SHP77 (cell line): ENCODE results near the gene ARID3A.

Source experiments
- DNase-seq, 2 experiments: peaks; one replicate each; lab custom pipeline; 2025; lab: John Stamatoyannopoulos, UW

ARID3A gene

DNA sequence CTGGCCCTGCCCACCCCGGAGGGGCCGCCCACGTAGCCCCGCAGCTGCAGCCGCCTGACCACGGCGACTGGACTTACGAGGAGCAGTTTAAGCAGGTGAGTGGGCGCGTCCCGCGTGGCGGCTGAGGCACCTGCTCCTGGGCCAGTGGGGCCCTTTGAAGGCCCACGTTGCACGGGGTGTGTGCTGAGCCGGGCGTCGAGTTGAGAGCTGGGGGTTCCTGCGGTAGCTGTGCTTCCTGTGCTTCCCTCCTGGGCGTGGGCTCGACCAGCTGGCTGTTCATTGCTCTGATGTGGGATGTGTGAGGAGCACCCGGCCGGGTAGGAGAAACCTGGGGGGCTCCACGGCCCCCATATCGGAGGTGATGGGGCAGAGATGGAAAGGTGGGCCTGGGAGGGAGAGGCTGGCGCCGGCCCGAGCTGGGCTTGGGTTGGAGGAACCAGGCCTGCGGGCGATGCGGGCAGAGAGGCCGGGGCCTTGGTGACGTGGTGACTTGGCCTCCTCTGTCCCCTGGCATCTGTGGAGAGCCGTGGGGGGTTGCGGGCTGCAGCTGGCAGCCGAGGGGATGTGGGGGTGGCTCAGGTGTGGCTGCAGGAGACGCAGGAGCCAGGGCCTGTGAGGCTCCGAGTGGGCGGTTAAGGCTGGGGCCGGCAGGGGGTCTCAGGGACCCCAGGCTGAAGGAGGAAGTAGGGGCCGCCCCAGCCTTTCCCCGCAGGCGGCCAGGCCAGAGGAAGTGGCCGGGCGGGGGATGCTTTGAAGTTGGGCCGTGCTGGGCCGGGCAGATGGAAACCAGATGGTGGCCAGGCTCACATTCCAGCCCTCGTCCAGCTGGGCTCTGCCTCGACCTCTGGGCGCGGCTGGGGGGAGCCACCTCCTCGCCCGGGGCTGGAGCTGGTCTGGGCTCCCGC is 7.1 kb downstream of the ARID3A start:
- DNase-seq = no peak

DNA sequence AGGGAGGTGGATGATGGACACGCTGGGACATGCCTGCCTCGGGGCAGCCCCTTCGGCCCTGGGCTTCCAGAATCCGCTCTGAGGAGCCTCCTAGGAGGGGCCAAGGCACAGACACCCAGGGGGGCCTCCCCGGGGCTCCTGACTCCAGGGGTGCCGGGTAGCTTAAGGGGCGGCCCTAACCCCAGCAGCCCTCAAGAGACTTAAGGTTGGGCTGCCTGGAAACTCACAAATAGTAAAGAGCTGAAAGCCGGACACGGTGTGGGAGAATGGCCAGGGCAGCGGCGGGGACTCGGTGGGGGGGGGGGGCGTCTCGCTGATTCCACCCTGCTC is 7.7 kb downstream of the ARID3A start:
- DNase-seq = no peak

DNA sequence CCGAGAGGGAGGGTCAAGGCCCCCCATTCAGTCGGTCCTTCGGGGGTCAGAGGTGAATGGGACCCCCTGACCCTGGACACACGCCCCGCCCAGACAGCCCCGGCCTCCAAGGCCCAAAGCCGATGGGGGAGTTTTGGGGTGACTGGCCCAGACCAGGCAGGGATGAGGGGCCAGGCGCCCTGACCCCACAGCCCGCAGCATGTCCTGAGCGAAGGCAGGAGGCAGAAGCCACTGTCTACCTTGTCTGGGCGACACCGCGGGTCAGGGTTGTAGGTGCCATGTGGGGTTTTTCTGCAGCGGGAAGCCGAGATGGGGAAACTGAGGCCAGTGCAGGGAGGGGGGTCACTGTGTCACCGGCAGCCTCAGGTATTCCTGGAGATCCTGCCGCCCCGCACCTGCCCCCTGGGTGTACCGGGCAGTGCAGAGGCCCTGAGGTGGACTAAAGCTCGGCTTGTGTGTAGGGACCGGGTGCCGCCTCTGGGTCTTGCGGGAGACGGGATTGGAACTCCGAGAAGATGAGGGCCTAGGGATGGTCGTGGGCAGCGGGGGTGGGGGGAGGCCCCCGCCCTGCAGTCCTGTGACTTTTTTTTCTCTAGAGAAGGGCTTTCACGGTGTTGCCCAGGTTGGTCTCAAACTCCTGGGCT is 8.5 kb downstream of the ARID3A start:
- DNase-seq = peak in 1 of 2 experiments; percentile 38

DNA sequence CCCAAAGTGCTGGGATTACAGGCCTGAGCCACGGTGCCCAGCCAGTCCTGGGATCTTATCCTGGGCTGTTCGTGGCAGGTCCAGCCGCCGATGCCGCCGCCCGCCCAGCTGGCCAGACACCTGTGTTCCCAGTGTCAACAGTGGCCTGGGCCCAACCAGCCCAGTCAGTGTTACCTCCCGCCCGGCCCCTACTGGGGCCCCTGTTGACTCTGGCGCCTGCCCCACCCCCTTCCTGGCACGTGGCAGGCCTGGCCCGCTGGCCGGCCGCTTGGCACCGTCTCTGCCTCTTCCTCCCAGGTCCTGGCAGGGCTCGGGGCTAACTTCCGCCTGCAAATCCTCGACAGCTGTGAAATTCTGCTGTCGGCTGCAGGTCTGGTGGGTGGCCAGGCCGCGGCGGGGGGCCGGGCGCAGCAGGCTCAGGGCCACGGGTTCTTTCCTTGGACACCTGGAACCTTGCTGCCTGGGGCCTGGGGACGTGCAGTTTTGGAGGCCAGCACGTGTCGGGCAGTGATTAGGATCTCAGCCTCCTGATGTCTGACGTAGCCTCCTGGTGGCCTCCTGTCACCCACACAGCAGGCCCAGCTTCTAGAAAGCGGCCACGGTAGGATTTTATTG is 9.1 kb downstream of the ARID3A start:
- DNase-seq = peak; percentile 84 to 91

DNA sequence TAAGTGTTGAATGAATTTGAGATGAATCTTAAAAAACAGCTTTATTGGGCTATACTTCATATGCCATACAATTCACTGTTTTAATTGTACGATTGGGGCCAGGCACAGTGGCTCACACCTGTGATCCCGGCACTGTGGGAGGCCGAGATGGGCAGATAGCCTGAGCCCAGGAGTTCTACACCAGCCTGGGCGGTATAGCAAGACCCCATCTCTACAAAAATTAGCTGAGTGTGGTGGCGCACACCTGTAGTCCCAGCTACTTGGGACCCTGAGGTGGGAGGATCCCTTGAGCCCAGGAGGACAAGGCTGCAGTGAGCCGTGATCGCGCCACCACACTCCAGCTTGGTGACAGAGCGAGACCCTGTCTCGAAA is 10.3 kb downstream of the ARID3A start:
- no peak for DNase-seq

DNA sequence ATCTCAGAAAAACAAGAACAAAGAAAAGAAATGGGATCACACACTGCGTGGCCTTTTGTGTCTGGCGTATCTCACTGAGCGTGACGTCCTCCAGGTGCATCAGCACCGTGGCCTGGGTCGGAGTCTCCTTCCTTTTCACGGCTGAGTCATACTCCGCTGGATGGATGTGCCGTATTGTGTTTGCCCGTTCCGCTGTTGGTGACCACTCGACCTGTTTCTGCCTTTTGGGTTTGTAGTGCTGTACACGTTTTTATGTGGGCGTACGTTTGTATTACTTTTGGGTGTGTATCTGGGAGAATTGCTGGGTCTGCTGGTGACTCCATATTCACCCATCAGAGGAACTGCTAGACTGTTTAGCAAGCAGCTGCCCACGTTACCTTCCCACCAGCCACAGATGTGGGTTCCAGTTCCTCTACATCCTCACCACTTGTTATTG is 11.4 kb downstream of the ARID3A start:
- no peak for DNase-seq

DNA sequence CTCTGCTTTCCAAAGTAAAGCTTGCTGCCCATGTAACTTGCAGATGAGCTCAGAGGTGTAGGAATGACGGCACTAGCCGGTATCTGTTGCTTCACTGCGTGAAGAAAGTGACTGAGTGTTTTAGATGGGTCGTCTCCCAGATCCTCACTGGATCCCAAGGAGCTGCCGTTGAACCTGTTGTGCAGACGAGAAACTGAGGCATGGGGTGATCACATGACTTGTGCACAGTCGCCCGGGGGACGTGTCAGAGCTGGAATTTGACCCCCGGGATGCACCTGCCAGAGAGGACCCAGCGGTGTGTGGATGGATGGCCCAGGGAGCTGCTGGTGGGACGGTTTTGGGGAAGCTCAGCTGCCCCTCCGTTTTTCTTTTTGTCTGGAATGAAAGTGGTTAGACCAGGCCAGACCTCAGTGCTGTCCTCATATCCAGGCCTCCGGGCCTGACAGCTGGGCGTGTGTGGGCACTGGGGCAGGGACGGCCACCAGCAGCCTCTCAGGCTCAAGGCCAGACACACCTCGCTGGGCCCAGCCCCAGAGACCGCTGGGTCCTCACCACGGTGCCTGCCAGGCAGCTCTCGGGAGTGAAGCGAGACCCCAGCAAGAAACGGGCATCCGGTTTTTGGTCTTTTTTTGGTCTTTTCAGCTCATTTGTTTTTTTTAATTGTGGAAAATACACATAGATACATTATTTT is 12.5 kb downstream of the ARID3A start:
- no peak for DNase-seq

DNA sequence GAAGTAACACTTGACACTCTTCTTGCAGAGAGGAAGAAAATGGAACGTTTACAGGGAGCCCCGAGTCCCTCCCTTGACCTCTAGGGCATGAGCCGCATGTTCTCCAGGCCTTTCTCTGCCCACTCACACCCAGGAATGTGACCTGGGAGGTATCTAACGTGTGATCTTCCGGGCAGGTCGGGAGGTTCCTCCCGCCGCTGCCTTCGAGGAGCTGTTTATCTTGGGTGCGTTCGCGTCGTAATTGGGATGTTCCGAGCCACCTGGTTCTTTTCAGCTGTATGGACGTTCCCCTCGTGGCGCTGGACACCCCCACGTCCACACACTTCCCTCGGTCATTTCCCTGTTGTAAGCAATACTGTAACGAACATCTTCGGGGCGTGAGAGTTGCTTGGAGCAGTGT is 13.6 kb downstream of the ARID3A start:
- no peak for DNase-seq

DNA sequence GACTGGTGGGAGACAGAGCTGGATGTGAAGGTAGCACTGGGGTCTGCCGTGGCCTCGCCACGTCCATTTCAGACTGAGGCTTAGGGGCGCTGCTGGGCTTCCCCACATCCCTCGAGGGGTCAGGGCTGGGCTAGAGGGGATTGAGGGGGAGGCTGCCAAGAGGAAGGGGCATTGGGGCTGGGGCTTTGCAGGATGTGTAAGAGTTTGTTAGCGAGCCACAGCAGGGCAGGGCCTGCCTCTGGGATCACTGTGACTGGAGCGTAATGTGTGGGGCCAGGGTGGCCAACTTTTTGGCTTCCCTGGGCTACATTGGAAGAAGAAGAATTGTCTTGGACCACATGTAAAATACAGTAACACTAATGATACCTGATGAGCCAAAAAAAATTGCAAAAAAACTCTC is 14.1 kb downstream of the ARID3A start:
- no peak for DNase-seq

DNA sequence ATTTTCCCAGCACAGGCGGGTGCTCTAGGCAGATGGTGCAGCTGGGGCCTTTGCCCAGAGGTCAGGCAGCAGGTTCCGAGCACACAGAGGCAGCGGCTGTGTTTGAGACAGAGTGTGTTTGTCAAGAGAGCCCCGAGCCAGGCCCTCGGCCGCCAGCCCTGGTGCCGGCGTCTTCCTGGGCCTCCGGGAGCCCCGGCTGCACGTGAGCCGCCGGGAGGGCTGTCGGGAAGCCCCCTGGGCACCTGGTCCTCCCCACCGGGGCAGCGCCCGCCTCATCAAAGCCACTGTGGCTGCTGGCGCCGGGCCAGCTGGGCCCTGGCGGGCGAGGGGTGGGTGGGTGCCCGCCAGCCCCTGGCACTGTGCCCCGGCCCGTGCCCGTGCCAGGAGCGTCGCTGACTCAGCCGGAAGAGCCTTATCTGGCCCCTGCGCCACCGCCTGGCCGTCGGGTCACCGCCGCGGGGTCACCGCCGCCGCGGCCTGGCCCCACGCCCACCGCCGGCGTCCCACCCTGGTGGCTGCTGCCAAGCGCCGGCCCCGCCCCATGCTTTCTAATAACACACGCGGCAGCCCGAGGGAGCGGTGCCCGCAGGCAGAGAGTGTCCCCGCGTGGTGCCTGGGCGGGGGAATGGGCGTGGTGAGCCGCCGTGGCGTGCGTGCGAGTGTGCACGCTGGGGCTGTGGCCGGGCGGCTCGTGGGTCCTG is 14.9 kb downstream of the ARID3A start:
- peak; percentile 68 to 78 for DNase-seq

DNA sequence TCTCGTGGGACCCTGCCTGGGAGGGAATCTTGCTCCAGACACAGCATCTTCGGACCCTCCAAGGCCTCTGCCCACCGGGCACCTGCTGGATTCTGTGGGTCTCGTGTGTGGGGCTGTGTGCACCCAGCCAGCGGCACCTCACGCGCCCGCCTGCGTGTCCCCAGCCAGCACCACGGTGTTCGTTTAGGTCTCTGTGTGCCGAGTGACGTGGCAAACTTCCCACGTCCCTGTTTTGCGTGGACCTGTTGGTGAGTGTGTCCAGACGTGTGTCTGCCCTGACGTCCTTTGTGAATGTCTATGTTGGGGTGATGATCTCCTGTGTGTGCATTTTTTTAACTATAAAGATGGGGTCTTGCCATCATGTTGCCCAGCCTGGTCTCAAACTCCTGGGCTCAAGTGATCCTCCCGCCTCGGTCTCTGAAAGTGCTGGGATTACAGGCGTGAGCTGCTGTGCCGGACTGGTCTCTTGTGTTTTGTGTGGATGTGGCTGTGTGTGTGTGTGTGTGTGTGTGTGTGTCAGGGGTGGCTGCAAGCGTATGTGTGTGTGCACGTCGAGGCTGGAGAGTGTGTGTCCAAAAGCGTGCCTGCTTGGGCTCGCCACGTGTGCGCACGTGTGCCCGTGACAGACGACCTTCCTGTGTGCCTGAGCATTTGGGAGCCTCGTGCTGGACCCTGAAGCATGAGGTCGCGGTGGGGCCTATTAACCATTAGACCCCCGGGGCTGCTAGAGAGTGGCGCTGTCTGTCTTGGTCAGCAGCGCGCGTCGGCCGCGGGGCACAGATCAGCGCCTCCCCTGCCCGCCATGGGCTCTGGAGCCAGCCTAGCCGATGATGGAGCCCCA is 15.7 kb downstream of the ARID3A start:
- DNase-seq = no peak

DNA sequence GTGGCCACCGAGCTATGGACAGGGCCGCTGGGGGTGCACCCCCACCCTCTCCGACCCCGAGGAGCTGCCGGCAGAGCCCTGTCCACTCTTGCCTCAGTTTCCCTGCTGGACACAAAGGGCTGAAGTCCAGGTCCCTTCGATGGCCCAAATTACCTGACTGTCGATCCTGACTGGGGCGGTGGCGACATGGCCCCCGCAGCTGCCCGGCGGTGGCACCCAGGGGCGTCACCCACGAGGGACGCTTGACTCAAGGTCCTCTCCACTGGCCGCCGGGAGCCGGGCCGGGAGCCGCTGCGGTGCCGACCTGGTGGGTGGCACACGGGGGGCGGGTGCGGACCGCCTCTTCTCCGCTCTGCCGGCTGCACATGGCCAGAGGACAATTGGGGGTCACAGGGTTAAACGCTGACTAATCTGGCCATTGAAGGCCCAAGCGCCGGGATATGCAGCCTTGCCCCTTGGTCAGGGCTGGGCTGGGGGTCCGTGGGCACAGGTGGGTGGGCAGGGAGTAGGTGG is 16.4 kb downstream of the ARID3A start:
- DNase-seq = no peak

DNA sequence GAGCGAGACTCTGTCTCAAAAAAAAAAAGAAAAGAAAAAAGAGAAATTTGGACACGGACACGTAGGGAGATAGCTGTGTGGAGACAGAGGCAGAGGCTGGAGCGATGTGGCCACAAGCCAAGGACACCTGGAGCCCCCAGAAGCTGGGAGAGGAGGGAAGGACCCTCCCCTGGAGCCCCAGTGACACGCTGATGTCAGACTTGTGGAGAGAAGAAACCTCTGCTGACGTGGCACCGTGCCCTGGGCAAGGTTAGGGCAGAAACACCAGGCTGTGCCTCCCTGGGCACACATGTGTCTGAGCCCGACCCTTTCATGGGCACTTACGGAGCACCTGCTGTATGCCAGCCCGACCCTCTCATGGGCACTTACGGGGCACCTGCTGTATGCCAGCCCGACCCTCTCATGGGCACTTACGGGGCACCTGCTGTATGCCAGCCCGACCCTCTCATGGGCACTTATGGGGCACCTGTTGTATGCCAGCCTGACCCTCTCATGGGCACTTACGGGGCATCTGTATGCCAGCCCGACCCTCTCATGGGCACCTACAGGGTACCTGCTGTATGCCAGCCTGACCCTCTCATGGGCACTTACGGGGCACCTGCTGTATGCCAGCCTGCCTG is 17.8 kb downstream of the ARID3A start:
- DNase-seq = no peak

DNA sequence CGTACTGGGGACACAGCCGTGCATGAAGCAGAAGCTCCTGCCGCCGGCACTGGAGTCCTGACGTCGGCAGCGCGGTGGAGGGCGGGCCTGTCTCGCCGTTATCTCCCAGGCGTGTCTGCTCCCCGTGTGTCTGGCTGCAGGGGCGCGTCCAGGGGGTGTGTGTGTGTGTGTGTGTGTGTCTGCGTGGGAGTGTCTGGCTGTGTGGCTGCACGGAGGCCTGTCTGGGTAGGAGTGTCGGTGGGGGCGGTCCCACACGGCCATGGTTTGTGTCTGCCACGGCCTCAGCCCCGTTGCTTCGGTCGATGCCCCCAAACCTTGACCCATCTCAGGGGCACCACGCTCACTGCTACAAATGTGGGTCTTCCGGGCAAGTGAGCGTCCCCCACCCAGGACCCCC is 18.3 kb downstream of the ARID3A start:
- DNase-seq = no peak

DNA sequence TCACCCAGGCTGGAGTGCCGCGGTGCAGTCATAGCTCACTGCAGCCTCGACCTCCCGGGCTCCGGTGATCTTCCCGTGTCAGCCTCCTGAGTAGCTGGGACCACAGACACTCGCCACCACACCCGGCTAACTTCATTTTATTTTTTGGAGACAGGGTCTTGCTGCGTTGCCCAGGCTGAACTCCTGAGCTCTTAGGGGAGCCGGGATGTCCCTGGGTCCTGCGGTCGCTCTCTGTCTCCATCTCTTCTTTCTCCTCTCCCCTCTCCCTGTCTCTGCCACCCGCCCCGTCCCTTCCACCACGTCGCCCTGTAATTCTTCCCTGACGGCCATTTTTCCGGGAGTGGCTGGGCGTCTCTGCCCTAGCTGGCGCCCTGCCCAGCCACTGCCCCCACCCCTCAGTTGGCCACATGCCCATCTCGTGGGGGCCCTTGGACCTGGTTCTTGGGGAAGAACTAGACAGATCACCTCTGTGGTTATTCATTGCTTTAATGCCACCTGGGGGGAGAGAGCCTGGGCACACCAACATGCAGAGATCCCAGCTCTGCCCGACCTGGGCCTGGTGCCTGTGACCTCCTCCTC is 18.9 kb downstream of the ARID3A start:
- no peak for DNase-seq

DNA sequence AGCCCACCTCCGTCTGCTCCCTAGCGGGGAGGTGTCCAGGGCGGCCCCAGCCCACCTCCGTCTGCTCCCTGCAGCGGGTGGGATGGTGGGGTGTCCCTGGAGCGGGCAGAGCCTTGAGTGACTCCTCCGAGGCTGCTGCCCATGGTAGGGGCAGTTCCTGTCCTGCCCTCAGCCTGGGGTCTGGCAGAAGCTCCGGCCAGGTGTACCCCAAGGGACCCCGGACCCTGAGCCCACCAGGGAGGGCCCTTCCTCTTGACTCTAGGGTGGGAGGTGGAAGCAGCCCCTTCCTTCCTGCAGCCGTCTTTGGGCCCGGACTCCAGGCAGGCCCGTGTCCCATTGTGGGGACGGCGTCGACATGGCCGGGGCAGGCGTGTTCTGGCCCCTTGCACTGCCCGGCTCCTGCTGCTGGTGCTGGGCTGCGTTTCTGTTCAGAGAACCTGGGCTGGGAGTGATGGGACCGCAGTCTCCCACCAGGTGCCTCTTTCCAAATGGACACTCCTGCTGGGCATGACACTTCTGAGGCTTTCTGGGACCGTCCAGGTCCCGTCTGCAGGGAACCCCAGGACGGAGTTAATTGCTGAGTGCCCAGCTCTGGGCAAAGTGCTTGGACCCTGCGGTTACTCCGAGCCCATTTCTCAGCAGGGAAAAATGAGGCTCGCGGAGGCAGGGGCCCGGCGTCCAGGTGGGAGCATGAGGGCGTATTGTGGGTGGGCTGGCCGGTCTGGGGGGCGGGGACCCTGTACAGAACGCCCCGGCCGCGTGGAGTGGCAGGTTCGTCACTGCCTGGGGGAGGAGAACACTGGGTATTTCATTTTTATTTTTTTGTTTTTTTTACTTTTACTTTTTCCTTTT is 19.8 kb downstream of the ARID3A start:
- no peak for DNase-seq

DNA sequence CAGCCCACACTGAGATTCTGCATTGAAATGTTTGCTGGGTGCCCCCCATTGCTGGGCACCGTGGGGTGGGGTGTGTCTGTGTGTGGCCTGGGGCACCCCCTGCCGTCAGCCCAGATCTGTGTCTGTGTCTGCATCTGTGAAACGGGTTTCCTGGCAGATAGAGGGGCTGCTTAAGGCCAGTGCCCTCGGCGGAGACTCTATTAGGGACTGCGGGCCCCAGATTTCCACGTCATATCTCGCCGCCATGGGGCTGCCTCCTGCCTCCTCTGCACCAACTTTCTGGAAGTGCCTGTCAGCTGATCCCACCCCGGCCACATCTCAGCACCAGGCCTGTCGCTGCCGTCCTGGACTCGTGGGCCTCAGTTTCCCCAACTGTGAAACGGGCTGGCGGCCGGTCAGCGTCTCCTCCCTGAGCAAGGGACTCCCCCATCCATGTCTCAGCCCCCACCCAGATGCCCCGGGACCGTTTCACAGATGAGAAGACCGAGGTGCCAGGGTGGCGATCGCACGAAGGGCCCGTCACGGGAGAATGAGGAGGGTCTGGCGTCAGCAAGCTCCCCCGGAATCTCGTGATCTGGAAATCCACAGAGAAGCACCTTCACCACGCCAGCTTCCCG is 21.4 kb downstream of the ARID3A start:
- DNase-seq = no peak

DNA sequence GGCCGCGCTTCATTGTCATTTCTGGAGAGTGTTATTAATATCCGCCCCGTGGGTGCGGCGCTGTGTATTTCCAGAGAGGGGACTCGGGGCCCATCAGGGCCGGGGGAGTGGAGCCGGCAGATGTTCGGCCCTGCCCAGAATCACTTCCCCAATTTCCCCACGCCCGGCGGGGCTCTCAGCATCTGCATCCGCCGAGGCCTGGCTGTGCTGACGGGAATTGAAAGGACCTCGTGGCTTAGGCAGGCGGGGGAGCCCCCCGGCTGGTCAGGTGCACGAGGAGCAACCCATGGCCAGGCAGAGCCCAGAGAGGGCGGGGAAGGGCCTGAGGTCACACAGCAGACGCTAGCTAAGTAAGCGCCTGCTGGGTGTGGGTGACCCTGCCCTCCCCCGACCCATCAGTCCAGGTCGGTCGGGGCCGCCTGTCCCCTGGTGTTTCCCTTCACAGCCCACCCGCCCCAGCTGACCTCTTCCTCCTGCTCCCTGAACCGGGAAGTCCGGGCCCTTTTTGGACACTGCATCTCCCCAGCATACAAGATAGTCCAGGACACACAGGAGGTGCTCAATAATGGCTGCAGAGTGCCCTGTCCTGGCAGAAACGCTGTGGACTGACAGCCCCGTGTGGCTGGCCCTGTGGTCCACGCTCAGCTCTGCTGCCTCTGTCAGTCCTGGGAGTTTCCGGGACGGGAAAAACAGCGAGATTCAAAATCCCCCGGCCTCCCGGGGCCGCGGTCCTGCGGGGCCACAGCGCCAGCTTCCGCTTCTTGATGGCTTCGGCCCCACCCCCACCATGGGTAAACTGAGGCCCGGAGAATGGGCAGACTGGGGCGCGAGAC is 22.1 kb downstream of the ARID3A start:
- no peak for DNase-seq
